ES-I3 (cell line): Measurements from ENCODE around the gene AGBL1.

Experiments used
- H3K36me3 ChIP-seq: 2 replicates; pipeline ENCODE4 v1.6.1; 2013; ENCODE audit warnings: mild to moderate bottlenecking, low read length, control low read depth, moderate library complexity; ENCODE audit not compliant: insufficient read depth
- H3K4me1 ChIP-seq: 2 replicates; pipeline ENCODE4 v1.6.1; 2013; ENCODE audit warnings: mild to moderate bottlenecking, control low read depth, low read length; ENCODE audit not compliant: insufficient read depth
- H3K9ac ChIP-seq: 2 replicates; pipeline ENCODE4 v1.6.1; 2013; ENCODE audit warnings: low read depth, mild to moderate bottlenecking, low read length, moderate library complexity
- H3K9me3 ChIP-seq: 2 replicates; pipeline ENCODE4 v1.6.1; 2013; ENCODE audit warnings: mild to moderate bottlenecking, low read length, moderate library complexity; ENCODE audit not compliant: control insufficient read depth, insufficient read depth

Gene AGBL1

DNA sequence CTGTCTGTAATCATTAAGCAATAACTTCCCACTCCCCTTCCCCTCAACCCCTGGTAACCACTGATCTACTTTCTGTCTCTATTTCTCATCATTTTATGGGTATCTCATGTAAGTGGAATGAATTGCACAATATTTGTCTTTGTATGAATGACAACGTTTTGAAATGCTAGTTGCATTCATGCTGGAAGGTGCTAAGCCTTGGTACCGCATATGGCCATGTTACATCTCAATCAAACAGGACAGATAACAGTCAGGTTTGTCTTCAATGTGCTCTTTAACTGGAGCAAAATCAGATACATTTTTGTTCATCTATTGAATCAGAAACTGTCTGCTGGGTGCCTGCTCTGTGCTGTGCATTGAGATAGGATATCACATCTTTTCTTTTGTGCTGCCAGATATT lies 134.2 kb downstream of the AGBL1 start:
- H3K9ac ChIP-seq, result no peak overlapping the region
- peaks cover 13% of the 10 kb centered on the region; the same call in 1 of the 2 replicates for H3K9me3 ChIP-seq
- no peaks in the 10 kb centered on the region for H3K4me1 ChIP-seq
- no peaks in the 10 kb centered on the region for H3K36me3 ChIP-seq

- H3K9me3 ChIP-seq, result peaks cover 7% of the 10 kb centered on the region; the same call in 1 of the 2 replicates
- H3K9ac ChIP-seq, result no peak overlapping the region
- H3K36me3 ChIP-seq, result no peaks in the 10 kb centered on the region
- no peaks in the 10 kb centered on the region for H3K4me1 ChIP-seq
These were observed 141.4 kb downstream of the AGBL1 start for GRCh38 chr15:86221119-86221518.

DNA sequence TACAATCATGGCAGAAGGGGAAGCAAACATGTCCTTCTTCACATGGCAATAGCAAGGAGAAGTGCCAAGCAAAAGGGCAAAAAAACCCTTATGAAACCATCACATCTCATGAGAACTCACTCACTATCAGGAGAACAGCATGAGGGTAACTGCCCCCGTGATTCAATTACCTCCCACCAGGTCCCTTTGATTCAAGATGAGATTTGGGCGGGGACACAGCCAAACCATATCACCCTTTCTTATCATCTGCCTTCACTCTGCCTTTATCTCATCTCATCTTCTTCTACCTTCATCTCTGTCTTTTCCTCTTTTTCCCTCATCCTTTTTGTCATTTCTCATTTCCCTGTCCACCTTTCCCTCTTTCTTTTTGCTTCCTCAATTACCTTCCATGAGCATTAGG lies 149.6 kb downstream of the AGBL1 start:
- no peaks in the 10 kb centered on the region for H3K4me1 ChIP-seq
- no peaks in the 10 kb centered on the region for H3K36me3 ChIP-seq
- no peaks in the 10 kb centered on the region for H3K9me3 ChIP-seq
- no peak overlapping the region for H3K9ac ChIP-seq

GRCh38 chr15:86229936-86230335 lies 150.3 kb downstream of the AGBL1 start:
- Histone ChIP-seq H3K36me3 (no peaks in the 10 kb centered on the region), H3K9ac (no peak overlapping the region), H3K4me1 (no peaks in the 10 kb centered on the region), H3K9me3 (no peaks in the 10 kb centered on the region)

GRCh38 chr15:86231864-86232721 lies 152.4 kb downstream of the AGBL1 start:
- H3K36me3 ChIP-seq, result no peaks in the 10 kb centered on the region
- H3K9ac ChIP-seq, result peak overlapping the region; percentile 54
- H3K4me1 ChIP-seq, result peaks cover 7% of the 10 kb centered on the region; the same call in 1 of the 2 replicates

DNA sequence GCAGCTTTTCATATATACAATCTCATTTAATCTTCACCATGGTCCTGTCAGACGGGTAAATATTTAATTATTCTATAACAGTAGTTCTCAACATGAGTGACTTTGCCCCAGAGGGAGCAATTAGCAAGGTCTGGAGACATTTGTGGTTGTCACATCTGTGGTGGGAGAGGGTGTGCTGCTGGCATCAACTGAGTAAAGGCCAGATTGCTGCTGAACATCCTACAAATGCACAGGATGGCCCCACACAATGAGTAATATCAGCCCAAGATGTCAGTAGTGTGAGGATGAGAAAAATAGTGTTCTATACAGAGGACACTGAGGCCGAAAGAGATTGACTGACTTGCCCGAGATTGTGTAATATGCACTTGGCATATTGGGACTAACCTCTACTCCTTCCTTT lies 156.0 kb downstream of the AGBL1 start:
- Histone ChIP-seq H3K4me1 (peaks cover 12% of the 10 kb centered on the region; the same call in 1 of the 2 replicates), H3K9ac (no peak overlapping the region), H3K36me3 (no peaks in the 10 kb centered on the region), H3K9me3 (no peaks in the 10 kb centered on the region)

More at GRCh38 chr15:86231864-86232721, 152.4 kb downstream of the AGBL1 start:
- no peaks in the 10 kb centered on the region for H3K9me3 ChIP-seq

DNA sequence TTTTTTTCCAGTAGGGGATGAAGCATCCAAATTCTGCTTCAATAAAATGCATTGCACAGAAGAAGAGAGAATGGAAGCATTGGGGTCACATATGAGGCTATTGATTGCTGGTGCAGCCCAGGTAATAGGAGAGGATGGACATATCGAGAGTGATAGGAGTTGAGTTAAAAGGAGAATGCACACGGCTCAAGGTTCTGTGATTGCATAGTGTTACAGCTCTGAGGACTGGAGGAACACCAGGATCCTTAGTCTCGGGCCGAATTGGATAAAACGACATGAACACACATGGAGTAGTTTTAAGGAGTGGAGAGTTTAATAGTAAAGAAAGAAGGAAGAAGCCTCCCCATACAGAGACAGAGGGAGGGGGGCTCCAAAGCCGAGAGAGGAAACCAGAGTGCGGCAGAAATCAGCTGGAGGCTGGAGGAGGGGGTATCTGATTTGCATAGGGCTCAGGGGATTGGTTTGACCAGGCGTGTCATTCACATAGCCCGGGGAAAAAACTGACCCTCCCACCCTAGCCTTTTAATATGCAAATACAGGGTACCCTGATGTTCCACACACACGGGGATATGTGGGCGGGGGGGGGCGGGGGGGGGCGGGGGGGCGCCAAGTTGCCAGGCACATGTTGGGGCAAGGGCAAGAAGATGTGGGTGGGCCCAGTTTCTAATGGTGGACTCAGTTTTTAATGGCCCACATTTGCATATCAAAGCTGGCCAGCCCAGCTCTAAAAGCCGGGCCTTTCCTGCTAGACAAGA lies 156.9 kb downstream of the AGBL1 start:
- Histone ChIP-seq H3K36me3 (no peaks in the 10 kb centered on the region), H3K9ac (peak overlapping the region; percentile 22; the same call in 1 of the 2 replicates), H3K4me1 (peaks cover 12% of the 10 kb centered on the region; the same call in 1 of the 2 replicates), H3K9me3 (peaks cover 5% of the 10 kb centered on the region)

GRCh38 chr15:86237111-86237500 lies 157.4 kb downstream of the AGBL1 start:
- H3K4me1 ChIP-seq, result peaks cover 12% of the 10 kb centered on the region; the same call in 1 of the 2 replicates
- H3K9ac ChIP-seq, result peak overlapping the region; percentile 22
- peaks cover 8% of the 10 kb centered on the region for H3K9me3 ChIP-seq
- no peaks in the 10 kb centered on the region for H3K36me3 ChIP-seq

- H3K9me3 ChIP-seq, result no peaks in the 10 kb centered on the region
- H3K36me3 ChIP-seq, result no peaks in the 10 kb centered on the region
- no peaks in the 10 kb centered on the region for H3K4me1 ChIP-seq
- no peak overlapping the region for H3K9ac ChIP-seq
These were observed 167.7 kb downstream of the AGBL1 start for GRCh38 chr15:86247249-86247955.

DNA sequence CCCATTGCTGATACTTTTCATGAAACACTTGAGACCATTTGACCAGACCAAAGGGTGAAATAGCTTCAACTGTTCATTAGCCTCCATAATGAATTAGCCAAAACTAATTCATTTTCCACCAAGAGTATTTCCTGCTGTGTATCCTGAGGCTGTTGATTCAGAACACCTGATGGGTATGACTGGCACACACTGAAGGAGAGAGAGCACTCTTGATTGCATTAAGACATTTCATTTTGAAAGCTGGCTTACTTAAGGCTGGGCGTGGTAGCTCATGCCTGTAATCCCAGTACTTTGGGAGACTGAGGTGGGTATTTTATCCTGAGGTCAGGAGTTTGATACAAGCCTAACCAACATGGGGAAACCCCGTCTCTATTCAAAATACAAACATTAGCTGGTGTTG lies 175.6 kb downstream of the AGBL1 start:
- Histone ChIP-seq H3K9ac (no peak overlapping the region), H3K36me3 (no peaks in the 10 kb centered on the region), H3K4me1 (no peaks in the 10 kb centered on the region), H3K9me3 (no peaks in the 10 kb centered on the region)

- no peaks in the 10 kb centered on the region for H3K4me1 ChIP-seq
- no peaks in the 10 kb centered on the region for H3K36me3 ChIP-seq
- H3K9me3 ChIP-seq, result no peaks in the 10 kb centered on the region
- no peak overlapping the region for H3K9ac ChIP-seq
These were observed 177.0 kb downstream of the AGBL1 start for GRCh38 chr15:86256628-86257027.

DNA sequence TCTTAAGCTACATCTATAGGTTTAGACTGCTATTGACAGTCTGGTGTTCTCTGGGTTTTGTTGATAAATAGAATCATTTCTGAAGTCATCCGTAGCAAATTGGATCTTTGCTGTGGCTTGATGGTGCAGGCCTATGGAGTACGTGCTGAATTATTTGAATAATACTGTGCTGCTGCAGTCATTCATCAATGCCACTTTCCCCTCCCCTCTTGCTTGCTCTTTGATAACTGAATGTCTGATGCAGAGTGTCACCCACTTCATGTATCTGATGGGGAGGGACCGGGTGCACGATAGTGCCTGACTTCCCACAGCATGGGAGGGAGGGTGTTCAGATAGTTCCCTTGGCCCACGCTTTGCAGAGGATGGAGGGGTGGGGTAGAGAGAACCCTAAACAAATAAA lies 179.9 kb downstream of the AGBL1 start:
- Histone ChIP-seq H3K36me3 (no peaks in the 10 kb centered on the region), H3K4me1 (no peaks in the 10 kb centered on the region), H3K9me3 (no peaks in the 10 kb centered on the region), H3K9ac (no peak overlapping the region)

DNA sequence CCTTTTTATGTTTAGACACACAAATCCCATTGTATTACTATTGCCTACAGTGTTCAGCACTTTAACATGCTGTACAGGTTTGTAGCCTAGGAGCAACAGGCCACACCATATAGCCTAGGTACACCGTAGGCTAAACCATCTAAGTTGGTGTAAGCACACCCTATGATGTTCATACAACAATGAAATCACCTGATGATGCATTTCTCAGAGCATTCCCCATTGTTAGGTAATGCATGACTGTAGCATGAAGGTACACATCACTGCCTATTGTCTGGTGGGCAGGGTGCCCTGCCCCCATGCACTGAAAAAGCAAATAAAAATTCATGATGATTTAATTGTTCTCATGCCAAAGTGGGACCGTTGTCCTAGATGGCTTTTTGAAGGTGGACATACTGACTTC lies 183.6 kb downstream of the AGBL1 start:
- no peaks in the 10 kb centered on the region for H3K9me3 ChIP-seq
- H3K36me3 ChIP-seq, result no peaks in the 10 kb centered on the region
- H3K4me1 ChIP-seq, result no peaks in the 10 kb centered on the region
- H3K9ac ChIP-seq, result no peak overlapping the region

DNA sequence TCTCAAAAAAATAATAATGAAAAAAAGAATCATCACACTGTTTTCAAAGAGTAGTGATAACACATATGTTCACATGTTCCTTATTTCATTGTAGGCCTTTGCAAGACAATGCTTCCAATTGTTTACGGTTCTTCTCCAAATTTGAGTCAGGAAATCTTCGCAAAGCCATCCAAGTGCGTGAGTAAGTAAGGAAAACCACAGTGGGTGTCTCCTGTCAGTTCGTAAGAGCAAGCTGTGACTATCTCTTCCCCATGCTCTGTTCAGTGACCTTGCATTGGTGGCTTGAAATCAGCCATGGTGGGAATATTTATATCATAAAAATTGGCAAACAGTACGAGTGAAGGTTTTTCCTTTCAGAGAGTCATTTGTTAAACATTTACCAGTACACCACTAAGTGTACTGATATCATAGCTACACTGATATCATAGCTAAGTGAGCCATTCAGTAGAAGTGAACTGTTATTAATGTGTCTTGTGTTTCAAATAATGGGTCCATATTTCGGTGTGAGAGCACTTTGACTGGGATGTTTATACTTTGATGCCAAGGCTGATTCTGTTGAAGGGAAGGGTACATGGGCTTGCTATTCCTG lies 187.3 kb downstream of the AGBL1 start:
- no peaks in the 10 kb centered on the region for H3K36me3 ChIP-seq
- H3K9ac ChIP-seq, result no peak overlapping the region
- 0 out of 2 replicates have a peak, but pooled peaks cover 2% of the 10 kb centered on the region for H3K9me3 ChIP-seq
- no peaks in the 10 kb centered on the region for H3K4me1 ChIP-seq
